ENCODE results near the gene TBC1D1.
"Not testable (repeated sequence)": the region's sequence is repeated elsewhere in the genome, so short reads cannot be mapped to it uniquely, and the experiment has no call there.

Gene TBC1D1

DNA sequence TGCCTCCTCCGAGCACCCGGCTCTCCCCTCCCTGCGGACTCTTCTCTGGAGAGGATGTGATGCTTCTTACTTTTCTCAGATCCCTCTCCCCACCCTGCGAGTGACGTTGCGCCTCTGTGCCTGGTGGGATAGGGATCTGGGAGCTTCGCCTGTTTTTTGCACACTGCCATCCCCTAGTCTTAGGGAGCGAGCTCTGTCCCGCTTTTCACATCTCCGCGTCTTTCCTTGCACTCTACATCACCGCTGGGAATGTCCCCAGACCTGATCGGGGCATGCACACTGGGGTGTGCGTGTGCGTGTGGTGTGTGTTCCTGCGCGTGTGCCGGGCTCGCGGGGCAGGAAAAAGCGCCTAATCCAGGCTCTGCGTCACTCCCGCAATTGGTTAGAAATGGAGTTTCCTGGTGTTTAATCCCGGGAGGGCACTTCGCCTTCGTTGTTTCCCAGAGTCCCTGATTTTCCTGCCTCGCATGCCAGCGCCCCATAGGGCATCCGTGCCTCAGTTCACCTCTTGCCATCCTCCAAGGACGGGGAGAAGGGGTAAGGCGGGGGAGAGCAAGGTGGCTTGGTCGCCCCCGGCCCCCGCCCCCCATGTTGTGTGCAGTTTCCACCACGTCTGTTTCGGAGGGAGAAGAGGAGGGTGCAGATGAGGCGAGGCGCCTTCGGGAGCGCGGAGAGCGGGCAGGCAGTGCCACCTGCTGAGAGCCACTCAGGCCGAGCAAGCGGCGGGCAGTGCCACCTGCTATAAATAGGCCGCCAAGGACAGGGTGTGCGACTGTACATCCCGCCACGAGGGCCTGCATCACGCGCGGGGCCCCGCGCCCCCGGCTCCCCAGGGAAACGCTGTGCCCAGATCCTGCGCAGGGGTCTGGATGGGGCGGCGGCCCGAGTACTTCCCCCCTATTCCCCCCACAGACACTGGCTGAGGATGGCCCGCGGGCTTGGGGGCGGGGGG, 759 bp upstream of the TBC1D1 start:
- peak in 1 of 2 donors; percentile 11 for DNase-seq (ENCODE audit: low read depth in 2 of 2)

DNA sequence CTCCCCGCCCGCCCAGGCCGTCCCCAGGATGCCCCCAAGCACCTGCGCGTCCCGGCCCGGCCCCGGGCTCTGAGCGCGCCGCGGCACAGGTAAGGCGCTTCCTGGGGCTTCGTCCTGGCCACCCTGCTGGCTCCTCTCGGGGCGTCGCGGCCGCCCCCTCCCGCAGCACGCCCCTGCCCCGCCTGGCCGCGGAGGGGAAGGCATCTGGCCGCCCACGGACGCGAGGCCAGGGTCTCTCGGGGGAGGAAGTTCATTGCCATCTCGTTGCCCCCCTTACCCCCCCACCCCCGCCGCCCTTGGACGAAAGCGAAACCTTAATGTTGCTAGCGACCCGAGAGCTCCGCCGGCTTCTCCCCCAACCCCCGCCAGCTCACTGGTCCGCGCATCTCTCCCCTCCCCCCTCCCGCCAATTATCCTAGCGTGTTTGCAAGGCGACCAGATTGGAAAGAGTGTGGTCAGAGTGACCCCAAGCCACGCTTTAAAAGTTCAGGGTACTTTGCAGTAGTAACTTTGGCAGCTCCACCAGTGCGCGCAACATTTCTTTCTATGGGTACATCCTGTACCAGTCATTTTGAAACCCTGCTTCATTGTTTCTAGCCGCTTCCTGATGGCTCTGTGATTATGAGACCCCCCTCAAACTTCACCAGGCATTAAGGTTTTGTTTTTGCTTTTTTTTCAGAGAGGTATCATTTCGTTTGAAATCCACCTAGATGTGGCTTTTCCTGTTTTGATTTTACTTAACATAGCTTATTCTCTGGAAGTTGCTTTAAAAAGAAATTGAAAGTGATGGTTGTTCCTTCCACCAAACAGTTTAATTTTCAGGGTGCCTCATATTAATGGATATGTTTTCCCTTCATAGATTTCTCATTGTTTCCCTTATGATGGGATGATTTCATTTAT, 626 bp downstream of the TBC1D1 start:
- peak; percentile 43 to 52 for DNase-seq (ENCODE audit: low read depth in 2 of 2)

DNA sequence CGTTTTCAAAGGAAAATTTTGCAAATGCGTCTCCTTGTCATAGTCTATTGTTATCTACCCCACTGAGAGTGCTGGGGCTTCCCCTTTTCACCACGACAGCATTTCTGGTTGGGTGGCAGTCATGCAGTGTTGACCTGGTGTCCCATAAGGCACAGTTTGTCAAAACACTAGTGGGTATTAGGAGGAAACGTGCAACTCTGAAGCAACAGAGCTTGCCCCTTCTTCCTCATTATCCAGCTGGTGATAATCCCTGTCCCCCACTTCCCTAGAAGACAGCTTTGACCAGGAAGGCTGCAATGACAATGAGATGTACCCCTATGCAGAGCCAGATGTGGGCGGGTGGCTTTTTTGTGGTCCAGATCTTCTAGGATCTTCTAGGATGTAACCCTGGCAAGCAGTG, 1.8 kb downstream of the TBC1D1 start:
- DNase-seq (ENCODE audit: low read depth in 2 of 2) = peak; percentile 22 to 32

DNA sequence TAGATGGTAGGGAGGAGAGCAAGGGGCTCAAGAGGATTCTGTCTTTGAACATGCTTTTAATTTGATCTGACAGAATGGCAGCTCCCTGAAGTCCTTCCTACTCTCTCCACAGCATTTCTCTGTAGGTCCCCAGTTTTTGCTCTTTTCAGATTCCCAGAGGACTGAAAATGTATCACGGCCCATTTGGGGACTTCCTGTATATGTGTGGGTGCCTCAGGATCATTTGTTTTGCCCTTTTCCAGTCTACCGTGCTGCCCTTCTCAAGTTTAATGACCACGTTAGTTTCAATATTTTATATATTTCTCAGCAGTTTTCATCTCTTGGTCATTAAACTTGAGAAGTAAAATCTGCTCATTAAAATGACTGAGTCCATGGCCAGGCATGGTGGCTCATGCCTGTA, 2.3 kb downstream of the TBC1D1 start:
- DNase-seq (ENCODE audit: low read depth in 2 of 2) = no peak

DNA sequence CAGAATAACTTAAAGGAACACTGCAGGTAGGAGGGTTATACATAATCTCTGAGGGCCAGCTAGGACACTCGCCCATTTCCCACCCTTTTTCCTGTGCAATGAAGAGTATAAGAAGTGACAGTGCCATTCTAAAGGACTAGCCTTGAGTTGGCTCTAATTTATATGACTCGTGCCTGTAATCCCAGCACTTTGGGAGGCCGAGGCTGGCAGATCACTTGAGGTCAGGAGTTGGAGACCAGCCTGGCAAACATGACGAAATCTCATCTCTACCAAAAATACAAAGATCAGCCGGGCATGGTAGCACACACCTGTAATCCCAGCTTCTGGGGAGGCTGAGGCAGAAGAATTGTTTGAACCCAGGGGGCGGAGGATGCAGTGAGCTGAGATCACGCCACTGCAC, 4.4 kb downstream of the TBC1D1 start:
- DNase-seq (ENCODE audit: low read depth in 2 of 2) = no peak

DNA sequence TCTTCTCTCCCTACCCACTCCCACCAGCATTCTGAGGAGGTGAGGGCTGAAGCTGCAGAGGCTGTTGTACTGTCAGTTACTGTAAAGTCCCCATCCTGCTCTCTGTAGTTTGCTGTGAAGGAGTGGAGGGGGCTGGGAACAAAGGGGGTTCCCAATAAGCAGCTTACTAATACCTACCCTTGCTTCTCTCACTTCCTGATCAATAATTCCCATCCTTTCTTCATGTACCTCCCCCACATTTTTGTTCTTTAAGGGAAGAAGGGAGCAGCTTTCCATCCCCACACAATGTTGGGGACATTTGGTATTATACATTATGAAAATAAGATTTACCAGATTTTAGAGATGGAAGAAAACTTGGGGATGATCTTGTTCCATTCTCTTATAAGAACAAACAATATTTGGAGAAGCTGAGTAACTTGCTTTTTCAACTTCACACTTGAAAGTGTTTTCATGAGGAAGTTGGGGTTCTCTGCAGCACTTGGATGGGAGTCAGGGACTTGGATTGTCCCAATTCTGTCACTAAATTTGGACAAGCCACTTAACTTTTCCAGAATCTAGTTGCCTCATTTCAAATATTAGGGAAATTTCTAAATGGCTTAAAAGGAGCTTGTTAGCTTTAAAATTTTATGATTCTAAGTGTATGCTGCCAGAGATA, 5.4 kb downstream of the TBC1D1 start:
- no peak for DNase-seq (ENCODE audit: low read depth in 2 of 2)

DNA sequence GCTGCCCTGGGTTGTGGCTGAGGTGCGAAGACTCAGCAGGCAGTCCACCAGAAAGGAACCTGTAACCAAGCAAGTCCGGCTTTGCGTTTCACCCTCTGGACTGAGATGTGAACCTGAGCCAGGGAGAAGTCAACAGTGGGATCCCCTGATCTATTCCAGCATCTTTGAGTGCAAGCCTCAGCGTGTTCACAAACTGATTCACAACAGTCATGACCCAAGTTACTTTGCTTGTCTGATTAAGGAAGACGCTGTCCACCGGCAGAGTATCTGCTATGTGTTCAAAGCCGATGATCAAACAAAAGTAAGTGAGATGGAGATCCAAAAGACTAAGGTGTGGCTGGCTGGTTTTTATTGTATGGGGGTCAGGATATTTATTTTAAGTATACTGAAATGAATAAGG, 11.3 kb downstream of the TBC1D1 start:
- no peak for DNase-seq (ENCODE audit: low read depth in 2 of 2)

DNA sequence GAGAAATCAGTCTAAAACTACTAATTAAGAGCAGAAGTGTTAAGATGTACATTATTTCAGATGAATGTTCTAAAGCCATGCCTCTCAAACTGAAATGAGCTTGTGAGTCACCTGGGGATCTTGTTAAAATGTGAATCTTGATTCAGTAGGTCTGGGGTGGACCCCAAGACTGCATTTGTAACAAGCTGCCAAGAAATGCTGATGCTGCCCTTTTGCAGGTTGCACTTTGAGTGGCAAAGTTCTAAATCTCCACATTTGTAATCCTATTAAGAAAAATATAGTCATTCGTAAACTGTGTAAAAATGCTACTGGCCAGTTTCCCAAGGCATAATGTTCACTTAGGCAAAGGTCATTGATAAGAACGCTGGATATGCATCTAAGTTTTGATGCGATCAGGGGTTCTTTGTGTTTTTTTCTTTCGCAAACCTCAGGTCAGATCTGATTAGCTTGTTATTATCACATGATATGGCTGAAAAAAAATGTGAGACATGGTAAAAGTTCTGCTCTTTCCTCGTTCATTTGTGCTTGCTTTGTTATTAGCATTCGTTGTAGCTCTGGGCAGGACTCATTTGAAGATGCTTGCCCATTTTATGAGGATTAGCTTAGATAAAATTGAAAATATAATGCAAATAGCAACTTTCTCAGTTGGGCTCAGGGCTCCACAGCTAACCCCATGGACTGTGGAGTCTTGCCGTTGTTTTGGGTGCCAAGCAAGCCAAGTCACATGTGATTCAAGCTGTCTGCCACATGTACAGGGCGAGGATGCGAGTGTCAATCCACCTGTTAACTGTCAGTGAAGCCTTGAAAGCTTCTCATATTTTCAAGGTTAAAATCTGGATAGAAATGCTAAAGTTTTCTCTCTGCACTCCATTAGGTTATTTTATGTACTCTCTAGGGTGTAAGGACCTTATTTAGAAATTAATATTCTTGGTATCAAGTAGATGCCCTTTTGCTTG, 12.1 kb downstream of the TBC1D1 start:
- DNase-seq (ENCODE audit: low read depth in 2 of 2) = no peak

DNA sequence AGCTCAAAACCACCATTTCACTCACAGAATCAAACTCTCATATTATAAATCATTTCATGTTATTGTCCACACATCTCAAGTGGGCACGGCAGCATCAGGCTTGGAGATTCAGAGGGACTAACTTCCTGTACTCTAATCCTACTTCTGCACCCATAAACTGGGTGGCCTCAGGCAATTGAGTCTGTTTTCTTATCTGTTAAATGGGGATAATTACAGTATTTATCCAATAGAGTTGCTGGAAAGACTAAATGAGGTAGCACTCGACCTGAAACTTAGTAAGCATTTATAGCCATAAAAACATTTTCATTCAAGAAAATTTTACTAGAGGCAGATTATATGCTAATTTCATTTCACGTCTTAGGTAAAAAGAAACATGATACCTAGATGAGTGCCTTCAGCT, 13.0 kb downstream of the TBC1D1 start:
- DNase-seq (ENCODE audit: low read depth in 2 of 2) = no peak

DNA sequence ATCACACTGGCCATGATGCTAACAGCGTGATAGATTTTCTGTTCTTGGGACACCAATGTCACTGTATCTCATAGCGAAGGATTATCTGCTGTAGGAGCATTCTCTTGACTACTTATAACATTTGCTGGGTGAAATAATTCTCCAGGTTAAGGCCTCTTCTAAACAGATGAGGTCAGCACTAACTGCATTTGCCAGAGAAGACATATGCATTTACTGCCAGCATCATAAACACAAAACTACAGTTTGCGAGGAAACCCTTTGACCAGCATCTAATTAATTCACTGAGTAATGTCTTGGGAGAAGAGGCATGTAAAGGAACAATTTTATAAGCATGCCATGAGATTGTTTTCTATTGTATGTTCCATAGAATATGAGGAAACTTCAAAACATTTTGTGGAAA, 13.9 kb downstream of the TBC1D1 start:
- no peak for DNase-seq (ENCODE audit: low read depth in 2 of 2)

DNA sequence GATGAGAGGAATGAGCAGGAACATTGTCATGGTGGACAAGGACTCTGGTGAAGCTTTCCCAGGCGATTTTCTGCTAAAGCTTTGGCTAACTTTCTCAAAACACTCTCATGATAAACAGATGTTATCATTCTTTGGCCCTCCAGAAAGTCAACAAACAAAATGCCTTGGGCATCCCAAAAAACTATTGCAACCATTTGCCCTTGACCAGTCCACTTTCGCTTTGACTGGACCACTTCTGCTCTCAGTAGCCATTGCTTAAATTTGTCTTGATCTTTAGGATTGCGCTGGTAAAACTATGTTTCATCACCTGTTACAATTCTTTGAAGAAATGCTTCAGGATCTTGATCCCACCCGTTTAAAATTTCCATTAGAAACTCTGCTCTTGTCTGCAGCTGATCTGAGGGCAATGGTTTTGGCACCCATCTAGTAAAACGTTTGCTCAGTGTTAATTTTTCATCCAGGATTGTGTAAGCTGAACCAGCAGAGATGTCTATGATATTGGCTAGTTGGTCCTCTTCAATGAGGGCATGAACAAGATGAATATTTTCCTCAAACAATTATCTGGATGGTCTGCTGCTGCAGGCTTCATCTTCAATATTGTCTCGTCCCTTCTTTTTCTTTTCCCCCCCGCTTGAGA, 14.8 kb downstream of the TBC1D1 start:
- DNase-seq (ENCODE audit: low read depth in 2 of 2) = no peak

DNA sequence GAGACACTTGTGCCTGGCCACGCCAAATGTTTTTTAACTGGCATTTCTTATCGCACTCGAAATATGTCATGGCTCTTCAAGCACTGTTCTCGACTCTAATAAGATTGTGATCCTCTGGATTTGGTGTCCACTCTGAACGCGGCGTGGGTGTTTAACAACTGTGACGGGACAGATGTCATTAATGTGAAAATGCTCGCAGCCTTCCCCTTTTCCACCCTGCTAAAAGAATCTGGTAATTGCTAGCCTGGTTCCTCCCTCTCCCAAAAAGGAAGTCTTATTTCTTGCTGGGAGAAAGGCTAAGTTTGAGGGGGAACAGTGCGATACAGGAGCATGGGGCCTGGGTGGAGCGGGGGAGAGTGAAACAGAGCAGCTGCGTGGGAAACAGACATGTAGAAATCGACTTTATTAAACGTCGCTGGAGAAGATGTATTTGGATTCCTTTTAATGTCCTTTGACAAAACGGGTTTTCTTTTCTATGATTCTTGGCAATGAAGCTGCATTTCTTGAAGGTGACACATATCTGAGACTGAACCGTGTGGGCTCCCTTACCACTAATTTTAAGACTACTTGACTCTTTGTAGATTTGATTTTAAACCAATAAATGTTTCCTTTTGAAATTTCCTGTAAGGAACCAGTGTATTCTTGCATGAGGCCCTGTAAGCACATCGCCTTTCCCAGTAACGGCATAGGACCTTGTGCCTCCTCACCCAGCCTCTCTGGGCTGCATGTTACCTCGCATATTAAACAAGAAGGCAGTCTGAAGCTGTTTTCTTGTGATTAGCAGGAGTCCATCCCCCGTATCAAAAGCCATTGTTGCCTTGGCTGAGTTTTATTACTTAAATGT, 17.8 kb downstream of the TBC1D1 start:
- no peak for DNase-seq (ENCODE audit: low read depth in 2 of 2)

DNA sequence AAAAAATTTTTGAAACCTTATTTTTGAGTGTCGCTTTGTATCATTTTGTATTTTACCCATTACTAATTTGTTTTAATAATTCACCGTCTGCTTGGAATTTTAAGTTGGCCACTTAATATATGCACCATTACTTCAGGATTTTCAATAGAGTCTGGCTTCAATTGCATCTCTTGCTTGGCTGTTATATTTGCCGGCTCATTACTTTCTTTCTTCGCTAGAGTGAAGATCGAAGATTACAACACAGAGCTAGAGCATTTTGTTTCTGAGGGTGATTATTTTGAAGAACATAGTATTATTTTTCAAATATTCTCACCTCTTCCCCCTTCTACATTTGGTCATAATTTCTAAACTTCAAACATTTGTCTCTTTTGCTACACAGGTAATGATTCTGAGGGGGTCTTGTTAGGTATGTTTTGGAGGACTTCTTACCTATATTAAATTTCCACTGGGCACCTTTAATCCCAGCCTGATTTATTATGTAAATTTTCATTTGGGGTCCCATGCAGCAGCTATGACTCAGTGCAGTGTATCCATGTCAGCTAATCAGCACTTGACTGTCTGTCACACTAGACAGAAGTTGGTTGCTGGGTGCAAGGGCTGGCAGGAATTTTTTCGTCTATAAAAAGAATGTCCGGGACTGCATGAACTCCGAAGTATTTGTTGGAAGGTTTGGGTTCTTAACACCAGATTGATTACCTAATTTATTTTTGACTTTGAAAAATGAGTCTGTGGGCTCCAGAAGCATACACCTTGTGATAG, 18.6 kb downstream of the TBC1D1 start:
- DNase-seq (ENCODE audit: low read depth in 2 of 2) = no peak

DNA sequence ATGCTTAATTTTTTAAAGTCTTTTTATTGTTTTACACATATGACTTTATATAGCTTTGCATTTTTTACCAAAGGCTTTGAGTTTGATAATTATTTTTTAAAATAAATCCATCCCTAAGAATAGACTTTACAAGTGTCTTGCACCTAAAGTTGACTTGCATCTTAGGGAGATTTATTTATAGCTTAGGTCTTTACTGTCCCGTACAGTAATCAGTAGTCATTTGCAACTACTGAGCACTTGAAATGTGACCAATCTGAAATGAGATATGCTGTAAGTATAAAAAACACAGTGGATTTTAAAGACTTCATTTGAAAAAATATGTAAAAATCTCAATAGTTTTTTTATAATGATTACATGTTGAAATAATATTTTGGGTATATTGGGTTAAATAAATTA, 19.2 kb downstream of the TBC1D1 start:
- DNase-seq (ENCODE audit: low read depth in 2 of 2) = no peak

DNA sequence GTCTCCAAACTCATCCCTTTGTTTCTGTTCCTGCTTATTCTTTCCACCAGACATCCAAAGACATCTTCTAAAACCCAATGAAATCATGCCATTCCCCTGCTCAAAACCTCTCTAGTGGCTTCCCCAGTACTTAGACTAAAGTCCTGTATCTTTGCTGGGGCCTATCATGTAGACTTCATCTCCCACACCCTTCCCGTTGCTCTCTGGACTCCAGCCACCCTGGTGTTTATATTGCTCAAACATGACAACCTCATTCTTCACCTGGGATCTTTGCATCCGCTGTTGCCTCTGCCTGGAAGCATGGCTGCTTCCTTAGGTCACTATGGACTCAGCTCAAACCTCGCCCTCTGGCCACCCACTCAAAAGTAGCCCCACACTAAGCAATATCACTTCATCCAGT, 23.7 kb downstream of the TBC1D1 start:
- no peak for DNase-seq (ENCODE audit: low read depth in 2 of 2)

DNA sequence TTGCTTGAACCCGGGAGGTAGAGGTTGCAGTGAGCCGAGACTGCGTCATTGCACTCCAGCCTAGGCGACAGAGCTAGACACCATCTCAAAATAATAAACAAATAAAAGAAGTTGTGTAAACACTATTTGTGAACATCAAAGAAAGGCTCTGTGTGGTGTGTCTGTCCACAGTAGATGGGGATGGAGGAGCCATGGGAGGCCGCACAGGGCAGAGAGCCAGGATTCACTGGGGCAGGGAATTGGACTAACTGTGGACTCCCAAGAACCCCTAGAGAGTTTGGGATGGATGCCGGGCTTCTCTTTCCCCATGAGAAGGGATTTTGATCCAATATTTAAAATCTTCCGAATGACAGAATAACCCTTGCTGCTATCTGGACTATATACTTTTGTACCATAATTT, 26.5 kb downstream of the TBC1D1 start:
- DNase-seq (ENCODE audit: low read depth in 2 of 2) = no peak

DNA sequence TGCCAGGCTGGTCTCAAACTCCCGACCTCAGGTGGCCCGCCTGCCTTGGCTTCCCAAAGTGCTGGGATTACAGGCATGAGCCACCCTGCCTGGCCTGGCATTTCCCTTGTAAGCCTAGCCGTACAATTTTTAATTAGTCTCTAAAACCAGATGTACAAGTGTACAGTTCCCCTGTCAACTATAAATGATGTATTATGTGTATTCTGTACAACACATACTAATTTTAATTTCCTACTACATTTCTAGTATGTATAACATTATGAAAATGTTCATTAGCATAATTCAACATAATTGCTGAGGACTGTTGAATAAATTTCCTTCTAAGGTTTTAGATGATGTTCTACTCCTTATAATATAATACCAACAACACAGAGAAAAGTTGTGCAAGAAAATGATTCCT, 27.8 kb downstream of the TBC1D1 start:
- no peak for DNase-seq (ENCODE audit: low read depth in 2 of 2)

DNA sequence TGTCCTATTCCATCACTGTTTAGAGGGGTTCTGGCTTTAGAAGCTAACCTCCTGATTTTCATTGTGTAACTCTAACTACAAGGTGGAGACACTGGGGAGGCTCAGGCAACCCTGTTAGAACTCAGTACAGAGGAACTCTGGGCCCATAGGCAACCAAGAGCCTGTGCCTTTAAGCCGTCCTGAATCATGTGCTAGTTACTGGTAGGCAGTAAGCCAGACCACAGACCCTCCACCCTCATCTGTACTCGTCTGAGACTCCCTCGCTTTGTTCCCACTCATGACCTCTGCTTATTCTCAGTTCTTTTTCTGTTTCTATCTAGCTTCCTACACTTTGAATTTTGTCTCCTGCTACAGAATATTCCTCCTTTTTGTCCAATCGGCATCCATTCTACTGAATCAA, 31.4 kb downstream of the TBC1D1 start:
- DNase-seq (ENCODE audit: low read depth in 2 of 2) = no peak

DNA sequence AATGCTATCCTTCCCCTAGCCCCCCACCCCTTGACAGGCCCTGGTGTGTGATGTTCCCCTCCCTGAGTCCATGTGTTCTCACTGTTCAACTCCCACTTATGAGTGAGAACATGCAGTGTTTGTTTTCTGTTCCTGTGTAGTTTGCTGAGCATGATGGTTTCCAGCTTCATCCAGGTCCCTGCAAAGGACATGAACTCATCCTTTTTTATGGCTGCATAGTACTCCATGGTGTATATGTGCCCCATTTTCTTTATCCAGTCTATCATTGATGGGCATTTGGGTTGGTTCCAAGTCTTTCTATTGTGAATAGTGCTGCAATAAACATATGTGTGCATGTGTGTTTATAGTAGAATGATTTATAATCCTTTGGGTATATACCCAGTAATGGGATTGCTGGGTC, 32.2 kb downstream of the TBC1D1 start:
- not testable (repeated sequence) for DNase-seq (ENCODE audit: low read depth in 2 of 2)
